ENCODE results near the gene GIGYF2.

The GIGYF2 gene

GRCh38 chr2:232883116-232883721 lies 186.1 kb downstream of the GIGYF2 start:
- Histone ChIP-seq H3K4me1 (ENCODE audit: low read length) (no peaks in the 10 kb centered on the region), H3K4me2 (ENCODE audit: low read depth, low read length) (no peak overlapping the region), H2AFZ (ENCODE audit: low read length) (no peak overlapping the region), H3K27ac (ENCODE audit: low read length) (no peak overlapping the region), H3K9me3 (replicated peaks; ENCODE audit: insufficient read depth, low read length) (no peaks in the 10 kb centered on the region), H3F3A (ENCODE audit: insufficient read depth, low read length) (no peaks in the 10 kb centered on the region), H3K9me2 (replicated peaks; ENCODE audit: insufficient read depth, low read length) (no peaks in the 10 kb centered on the region), H3K4me3 (ENCODE audit: low read length) (no peak overlapping the region), H3K36me3 (replicated peaks; ENCODE audit: insufficient read depth, low read length) (no peaks in the 10 kb centered on the region), H3K27me3 (replicated peaks; ENCODE audit: insufficient read depth, low read length) (no peaks in the 10 kb centered on the region), H3K9ac (ENCODE audit: low read length) (no peak overlapping the region), H3K79me2 (ENCODE audit: low read length) (no peaks in the 10 kb centered on the region), H4K20me1 (ENCODE audit: insufficient read depth, low read length) (no peaks in the 10 kb centered on the region)
- DNase-seq, result no peak
- TF ChIP-seq EZH2 (optimal IDR thresholded peaks at IDR 0.05; ENCODE audit: low read depth, low read length) (no peak), CTCF (IDR thresholded peaks at IDR 0.05; ENCODE audit: low read length) (no peak), EZH2phosphoT487 (IDR thresholded peaks at IDR 0.05; ENCODE audit: low read length) (no peak)

GRCh38 chr2:232884001-232884421 lies 186.9 kb downstream of the GIGYF2 start:
- TF ChIP-seq EZH2phosphoT487 (IDR thresholded peaks at IDR 0.05; ENCODE audit: low read length) (no peak), EZH2 (optimal IDR thresholded peaks at IDR 0.05; ENCODE audit: low read depth, low read length) (no peak), CTCF (IDR thresholded peaks at IDR 0.05; ENCODE audit: low read length) (no peak)
- H3K27ac ChIP-seq (ENCODE audit: low read length), result no peak overlapping the region
- H3K4me3 ChIP-seq (ENCODE audit: low read length), result no peak overlapping the region
- H3K9me2 ChIP-seq (replicated peaks; ENCODE audit: insufficient read depth, low read length), result no peaks in the 10 kb centered on the region
- H3K79me2 ChIP-seq (ENCODE audit: low read length), result no peaks in the 10 kb centered on the region
- no peaks in the 10 kb centered on the region for H3K9me3 ChIP-seq (replicated peaks; ENCODE audit: insufficient read depth, low read length)
- H3K4me2 ChIP-seq (ENCODE audit: low read depth, low read length), result no peak overlapping the region
- H2AFZ ChIP-seq (ENCODE audit: low read length), result no peak overlapping the region
- no peaks in the 10 kb centered on the region for H3K36me3 ChIP-seq (replicated peaks; ENCODE audit: insufficient read depth, low read length)
- no peaks in the 10 kb centered on the region for H3K4me1 ChIP-seq (ENCODE audit: low read length)
- no peak for DNase-seq
- no peaks in the 10 kb centered on the region for H3K27me3 ChIP-seq (replicated peaks; ENCODE audit: insufficient read depth, low read length)
- H4K20me1 ChIP-seq (ENCODE audit: insufficient read depth, low read length), result no peaks in the 10 kb centered on the region
- H3K9ac ChIP-seq (ENCODE audit: low read length), result no peak overlapping the region
- H3F3A ChIP-seq (ENCODE audit: insufficient read depth, low read length), result no peaks in the 10 kb centered on the region

DNA sequence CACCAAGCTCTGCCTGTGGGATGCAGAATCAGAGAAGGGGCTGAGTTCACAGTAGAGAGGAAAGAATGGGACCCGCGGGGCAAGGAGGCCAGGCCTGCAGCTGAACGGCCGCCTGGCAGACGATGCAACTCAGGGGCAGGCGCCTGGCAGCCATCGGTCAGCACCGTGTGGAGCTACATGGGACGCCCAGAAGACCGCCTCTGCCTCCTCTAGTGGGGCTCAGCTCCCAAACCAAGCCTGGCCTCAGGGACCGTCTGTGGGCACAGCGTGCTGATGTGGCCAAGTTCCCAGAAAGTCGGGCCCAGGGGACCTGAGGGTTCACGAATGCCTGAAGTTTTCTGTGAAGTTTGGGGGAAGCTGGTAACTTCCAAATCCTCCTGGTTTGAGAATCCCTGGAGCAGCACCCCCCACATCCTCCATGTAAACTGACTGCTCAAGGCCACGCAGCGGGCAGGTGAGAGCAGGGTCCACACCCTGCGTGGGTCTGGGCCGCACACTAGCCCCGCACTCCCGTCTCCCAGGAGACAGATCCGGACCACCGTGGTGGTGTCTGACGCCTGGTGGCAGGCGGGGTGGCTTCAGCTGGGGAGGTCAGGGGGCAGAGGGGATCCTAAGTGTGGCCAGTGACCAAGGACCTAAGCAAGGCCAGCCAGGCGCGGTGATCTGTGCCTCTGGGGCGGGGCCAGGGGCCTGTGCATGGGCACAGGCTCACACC lies 187.6 kb downstream of the GIGYF2 start:
- TF ChIP-seq EZH2 (optimal IDR thresholded peaks at IDR 0.05; ENCODE audit: low read depth, low read length) (no peak), CTCF (IDR thresholded peaks at IDR 0.05; ENCODE audit: low read length) (no peak), EZH2phosphoT487 (IDR thresholded peaks at IDR 0.05; ENCODE audit: low read length) (no peak)
- no peak overlapping the region for H3K27ac ChIP-seq (ENCODE audit: low read length)
- no peak overlapping the region for H3K4me2 ChIP-seq (ENCODE audit: low read depth, low read length)

More for the DNA sequence above, 187.6 kb downstream of the GIGYF2 start:
- no peaks in the 10 kb centered on the region for H3K9me3 ChIP-seq (replicated peaks; ENCODE audit: insufficient read depth, low read length)
- no peak overlapping the region for H2AFZ ChIP-seq (ENCODE audit: low read length)
- no peaks in the 10 kb centered on the region for H4K20me1 ChIP-seq (ENCODE audit: insufficient read depth, low read length)
- no peaks in the 10 kb centered on the region for H3K4me1 ChIP-seq (ENCODE audit: low read length)
- no peaks in the 10 kb centered on the region for H3K27me3 ChIP-seq (replicated peaks; ENCODE audit: insufficient read depth, low read length)
- no peak overlapping the region for H3K4me3 ChIP-seq (ENCODE audit: low read length)
- no peaks in the 10 kb centered on the region for H3K9me2 ChIP-seq (replicated peaks; ENCODE audit: insufficient read depth, low read length)
- no peaks in the 10 kb centered on the region for H3K36me3 ChIP-seq (replicated peaks; ENCODE audit: insufficient read depth, low read length)
- DNase-seq, result no peak
- no peak overlapping the region for H3K9ac ChIP-seq (ENCODE audit: low read length)
- H3K79me2 ChIP-seq (ENCODE audit: low read length), result no peaks in the 10 kb centered on the region
- no peaks in the 10 kb centered on the region for H3F3A ChIP-seq (ENCODE audit: insufficient read depth, low read length)
